H9 (cell line): Measurements from ENCODE around the gene ST8SIA5. TPM values are rescaled to one million over a fixed set of nuclear protein-coding genes. Genes with fewer than 3 reads are reported as not detected.

Source experiments
- DNase-seq: peaks from one replicate; pipeline ENCODE4 v3.0.0-alpha.2; 2017
- H2AFZ ChIP-seq: one replicate; pipeline ENCODE4 v1.6.1; 2013; ENCODE audit warnings: mild to moderate bottlenecking, low read length, control low read depth, moderate library complexity
- H2AK5ac ChIP-seq: 2 replicates; pipeline ENCODE4 v1.6.1; 2013; ENCODE audit warnings: low read length, control low read depth, mixed read lengths; ENCODE audit not compliant: insufficient read length
- H2BK120ac ChIP-seq: one replicate; pipeline ENCODE4 v1.6.1; 2013; ENCODE audit warnings: low read depth, mild to moderate bottlenecking, low read length, control low read depth, inconsistent platforms; ENCODE audit not compliant: poor library complexity, severe bottlenecking
- H2BK12ac ChIP-seq: 2 replicates; pipeline ENCODE4 v1.6.1; 2013; ENCODE audit warnings: low read length, control low read depth, mixed read lengths, low read depth; ENCODE audit not compliant: insufficient read length
- H2BK15ac ChIP-seq: 2 replicates; pipeline ENCODE4 v1.6.1; 2013; ENCODE audit warnings: low read depth, low read length, control low read depth
- H2BK20ac ChIP-seq: one replicate; pipeline ENCODE4 v1.6.1; 2013; ENCODE audit warnings: low read depth, mild to moderate bottlenecking, low read length, control low read depth, inconsistent platforms; ENCODE audit not compliant: poor library complexity, severe bottlenecking
- H2BK5ac ChIP-seq: 2 replicates; pipeline ENCODE4 v1.6.1; 2013; ENCODE audit warnings: low read length, control low read depth, mixed read lengths; ENCODE audit not compliant: insufficient read length
- H3K14ac ChIP-seq: 2 replicates; pipeline ENCODE4 v1.6.1; 2013; ENCODE audit warnings: low read length, control low read depth; ENCODE audit not compliant: insufficient read depth
- H3K18ac ChIP-seq: 2 replicates; pipeline ENCODE4 v1.6.1; 2013; ENCODE audit warnings: low read depth, mild to moderate bottlenecking, mixed read lengths, low read length, control low read depth; ENCODE audit not compliant: insufficient read length
- H3K23ac ChIP-seq: 2 replicates; pipeline ENCODE4 v1.6.1; 2013; ENCODE audit warnings: low read length, control low read depth, mixed read lengths, low read depth; ENCODE audit not compliant: insufficient read length
- H3K23me2 ChIP-seq: 2 replicates; pipeline ENCODE4 v1.6.1; 2013; ENCODE audit warnings: low read depth, mild to moderate bottlenecking, mixed read lengths, low read length, control low read depth; ENCODE audit not compliant: insufficient read length, poor library complexity, severe bottlenecking
- H3K27ac ChIP-seq: 2 replicates; pipeline ENCODE4 v1.5.1; 2013; ENCODE audit warnings: low read length, control low read depth, mixed read lengths, low read depth; ENCODE audit not compliant: insufficient read length
- H3K27me3 ChIP-seq: 2 replicates; pipeline ENCODE4 v1.6.1; 2013; ENCODE audit warnings: low read length, control low read depth, inconsistent platforms; ENCODE audit not compliant: insufficient read depth
- H3K4ac ChIP-seq: 2 replicates; pipeline ENCODE4 v1.6.1; 2013; ENCODE audit warnings: low read depth, mild to moderate bottlenecking, control low read depth, inconsistent platforms, low read length, moderate library complexity
- H3K4me1 ChIP-seq: 2 replicates; pipeline ENCODE4 v1.6.1; 2013; ENCODE audit warnings: low read length, control low read depth, inconsistent platforms; ENCODE audit not compliant: insufficient read depth
- H3K4me2 ChIP-seq: 2 replicates; pipeline ENCODE4 v1.6.1; 2013; ENCODE audit warnings: low read length, control low read depth, mixed read lengths; ENCODE audit not compliant: insufficient read length, insufficient read depth
- H3K56ac ChIP-seq: 2 replicates; pipeline ENCODE4 v1.6.1; 2013; ENCODE audit warnings: low read depth, mild to moderate bottlenecking, mixed read lengths, low read length, control low read depth; ENCODE audit not compliant: insufficient read length
- H3K79me1 ChIP-seq: 2 replicates; pipeline ENCODE4 v1.6.1; 2013; ENCODE audit warnings: low read depth, mild to moderate bottlenecking, moderate library complexity, low read length, control low read depth, inconsistent platforms; ENCODE audit not compliant: insufficient read depth, poor library complexity, severe bottlenecking
- H3K79me2 ChIP-seq: 2 replicates; pipeline ENCODE4 v1.6.1; 2013; ENCODE audit warnings: low read length, control low read depth, inconsistent platforms; ENCODE audit not compliant: insufficient read depth
- H3K9ac ChIP-seq: 2 replicates; pipeline ENCODE4 v1.6.1; 2013; ENCODE audit warnings: low read length, control low read depth, mixed read lengths; ENCODE audit not compliant: insufficient read length; ENCODE audit errors: extremely low read depth
- H3K9me3 ChIP-seq: one replicate; pipeline ENCODE4 v1.6.1; 2013; ENCODE audit warnings: low read depth, low read length, inconsistent platforms; ENCODE audit not compliant: control insufficient read depth
- H3T11ph ChIP-seq: one replicate; pipeline ENCODE4 v1.6.1; 2013; ENCODE audit warnings: mild to moderate bottlenecking, low read length, control low read depth, inconsistent platforms
- H4K20me1 ChIP-seq: one replicate; pipeline ENCODE4 v1.6.1; 2013; ENCODE audit not compliant: control insufficient read depth, insufficient read length, insufficient read depth
- H4K5ac ChIP-seq: 2 replicates; pipeline ENCODE4 v1.6.1; 2013; ENCODE audit warnings: low read depth, mild to moderate bottlenecking, mixed read lengths, low read length, control low read depth; ENCODE audit not compliant: insufficient read length
- H4K8ac ChIP-seq: replicated peaks from 2 replicates; pipeline ENCODE4 v1.6.1; 2013; ENCODE audit warnings: low read length, control low read depth, mixed read lengths, low read depth; ENCODE audit not compliant: insufficient read length
- H4K91ac ChIP-seq: 2 replicates; pipeline ENCODE4 v1.6.1; 2013; ENCODE audit warnings: low read depth, mild to moderate bottlenecking, moderate library complexity, mixed read lengths, low read length, control low read depth; ENCODE audit not compliant: insufficient read length
- H3K27ac Mint-ChIP-seq, 3 experiments: 2 replicates in 2 of 3; 3 replicates in 1 of 3; pipeline ENCODE4 v1.8.0; 2020 to 2021; ENCODE audit warnings: mixed read lengths in 3 of 3, mild to moderate bottlenecking in 1 of 3, moderate library complexity in 1 of 3
- H3K27me3 Mint-ChIP-seq: 2 replicates; pipeline ENCODE4 v1.8.0; 2021; ENCODE audit warnings: low read depth, mild to moderate bottlenecking, moderate library complexity, mixed read lengths
- H3K36me3 Mint-ChIP-seq, 3 experiments: 2 replicates in 2 of 3; 3 replicates in 1 of 3; pipeline ENCODE4 v1.8.0; 2020 to 2021; ENCODE audit warnings: low read depth in 3 of 3, mixed read lengths in 3 of 3; ENCODE audit not compliant: insufficient read depth in 1 of 3
- H3K4me1 Mint-ChIP-seq, 2 experiments: 2 replicates each; pipeline ENCODE4 v1.8.0; 2020; ENCODE audit warnings: mixed read lengths in 2 of 2
- H3K4me3 Mint-ChIP-seq, 2 experiments: 2 replicates in 1 of 2; 3 replicates in 1 of 2; pipeline ENCODE4 v1.8.0; 2020 to 2021; ENCODE audit warnings: mild to moderate bottlenecking in 2 of 2, mixed read lengths in 2 of 2, moderate library complexity in 1 of 2
- H3K9me3 Mint-ChIP-seq, 2 experiments: 2 replicates in 1 of 2; 3 replicates in 1 of 2; pipeline ENCODE4 v1.8.0; 2020; ENCODE audit warnings: mild to moderate bottlenecking in 2 of 2, mixed read lengths in 2 of 2, moderate library complexity in 1 of 2
- WGBS: extraction: QIAGEN DNeasy Blood & Tissue Kit; methylation state at CpG from one replicate; pipeline ENCODE4 v1.1.7; 2013; ENCODE audit warnings: missing lambda C conversion rate, low lambda C conversion rate, mixed read lengths; ENCODE audit not compliant: insufficient read length; ENCODE audit errors: extremely low coverage; 5-methylcytosine and 5-hydroxymethylcytosine counted together
- total RNA-seq: library from RNA; stranded (reverse); gene quantifications from 2 replicates; pipeline ENCODE4 v1.2.1, GENCODE V29; 2021
- TF ChIP-seq, protein P1 (sequence below): fragments of 200-600 bp; sonication (generic); conservative IDR thresholded peaks from 3 replicates; pipeline ENCODE4 v1.8.0; 2021; ENCODE audit warnings: antibody characterized with exemption, mild to moderate bottlenecking

ST8SIA5 gene
- total RNA-seq, 1 experiment from 2014 or later, result 0.63 TPM

DNA sequence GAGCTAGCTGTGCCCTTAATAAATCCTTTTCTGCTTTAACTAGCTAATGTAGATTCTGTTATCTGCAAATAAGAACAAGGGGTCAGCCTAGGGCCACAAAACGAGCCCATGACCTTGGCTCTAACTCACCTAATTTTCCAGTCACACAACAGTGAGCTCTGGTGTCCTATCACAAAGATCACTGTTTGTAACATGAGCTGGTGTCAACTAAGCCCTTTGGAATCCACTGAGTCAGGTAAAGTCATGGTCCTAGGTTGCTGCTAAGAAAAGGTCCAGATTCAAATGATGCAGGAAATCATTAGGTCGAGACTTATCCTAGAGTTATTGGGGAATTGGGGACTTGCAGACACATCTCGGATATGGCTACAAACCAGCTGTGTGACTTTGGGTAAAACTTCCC, 49.9 kb downstream of the ST8SIA5 start:
- TF ChIP-seq, protein P1, sequence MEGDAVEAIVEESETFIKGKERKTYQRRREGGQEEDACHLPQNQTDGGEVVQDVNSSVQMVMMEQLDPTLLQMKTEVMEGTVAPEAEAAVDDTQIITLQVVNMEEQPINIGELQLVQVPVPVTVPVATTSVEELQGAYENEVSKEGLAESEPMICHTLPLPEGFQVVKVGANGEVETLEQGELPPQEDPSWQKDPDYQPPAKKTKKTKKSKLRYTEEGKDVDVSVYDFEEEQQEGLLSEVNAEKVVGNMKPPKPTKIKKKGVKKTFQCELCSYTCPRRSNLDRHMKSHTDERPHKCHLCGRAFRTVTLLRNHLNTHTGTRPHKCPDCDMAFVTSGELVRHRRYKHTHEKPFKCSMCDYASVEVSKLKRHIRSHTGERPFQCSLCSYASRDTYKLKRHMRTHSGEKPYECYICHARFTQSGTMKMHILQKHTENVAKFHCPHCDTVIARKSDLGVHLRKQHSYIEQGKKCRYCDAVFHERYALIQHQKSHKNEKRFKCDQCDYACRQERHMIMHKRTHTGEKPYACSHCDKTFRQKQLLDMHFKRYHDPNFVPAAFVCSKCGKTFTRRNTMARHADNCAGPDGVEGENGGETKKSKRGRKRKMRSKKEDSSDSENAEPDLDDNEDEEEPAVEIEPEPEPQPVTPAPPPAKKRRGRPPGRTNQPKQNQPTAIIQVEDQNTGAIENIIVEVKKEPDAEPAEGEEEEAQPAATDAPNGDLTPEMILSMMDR, result no peak
- Histone ChIP-seq H2AFZ (no peak overlapping the region), H3K9ac (no peak overlapping the region), H2BK12ac (no peak overlapping the region), H4K20me1 (no peaks in the 10 kb centered on the region), H4K5ac (no peak overlapping the region), H2BK20ac (no peak overlapping the region), H3K23ac (no peak overlapping the region), H3K14ac (no peak overlapping the region), H3K4me2 (no peak overlapping the region), H2BK120ac (no peak overlapping the region), H3T11ph (no peak overlapping the region), H2AK5ac (no peak overlapping the region), H2BK15ac (no peak overlapping the region), H3K18ac (no peak overlapping the region), H3K79me1 (no peaks in the 10 kb centered on the region), H3K27ac (no peak overlapping the region), H3K56ac (no peak overlapping the region), H2BK5ac (no peak overlapping the region), H3K23me2 (no peaks in the 10 kb centered on the region), H3K79me2 (no peaks in the 10 kb centered on the region), H3K4ac (no peak overlapping the region), H3K9me3 (no peaks in the 10 kb centered on the region), H4K91ac (no peak overlapping the region), H3K4me1 (no peaks in the 10 kb centered on the region; the same call in 1 of the 2 replicates), H4K8ac (no peak overlapping the region), H3K27me3 (no peaks in the 10 kb centered on the region)
- DNase-seq, result no peak
- H3K27ac Mint-ChIP-seq, result no peak overlapping the region
- H3K9me3 Mint-ChIP-seq, result no peaks in the 10 kb centered on the region
- peaks cover 17 to 19% of the 10 kb centered on the region in 2 experiments for H3K4me1 Mint-ChIP-seq
- peaks cover 2% of the 10 kb centered on the region for H3K27me3 Mint-ChIP-seq
- no peaks in the 10 kb centered on the region; a peak in 1 of 7 replicates for H3K36me3 Mint-ChIP-seq
- H3K4me3 Mint-ChIP-seq, result no peak overlapping the region
- no CpG with 5 or more reads among the region's 3 CpGs for WGBS
